Naive thymus-derived CD8-positive, alpha-beta T cell (primary cell): ENCODE data around the gene LRRTM3. TPM values are rescaled to one million over a fixed set of nuclear protein-coding genes. Genes with fewer than 3 reads are reported as not detected.

Experiments used
- ATAC-seq, 2 donors: fragments of 150-1000 bp; cut with Tn5 transposase in 1 of 2; sonication (Bioruptor Pico), chemical (Tn5 transposase) in 1 of 2; 1 replicate in 1 of 2; 2 replicates in 1 of 2; pipeline ENCODE4 v1.10.0; 2021; ENCODE audit warnings: mild to moderate bottlenecking in 2 of 2, moderate library complexity in 2 of 2
- POLR2A ChIA-PET: fragments of 350-600 bp; sonication (Branson Sonifier 250); formaldehyde crosslinking; loops from one replicate; lab custom pipeline; 2021; ENCODE audit warnings: antibody characterized with exemption; lab: Charles Lee
- DNase-seq, 10 donors: peaks; one replicate each; pipeline versions ENCODE4 v3.0.0 to v3.0.0-alpha.2; 2020 to 2022
- H3K27ac Mint-ChIP-seq, 10 donors: one replicate each; pipeline ENCODE4 v1.8.0; 2020 to 2022; ENCODE audit warnings: mild to moderate bottlenecking in 10 of 10, mixed read lengths in 10 of 10, moderate library complexity in 4 of 10, inconsistent platforms in 1 of 10
- H3K27me3 Mint-ChIP-seq, 5 donors: one replicate each; pipeline ENCODE4 v1.8.0; 2021 to 2022; ENCODE audit warnings: mixed read lengths in 5 of 5
- H3K36me3 Mint-ChIP-seq, 3 donors: one replicate each; pipeline ENCODE4 v1.8.0; 2020 to 2022; ENCODE audit warnings: mixed read lengths in 3 of 3, mild to moderate bottlenecking in 2 of 3, inconsistent platforms in 1 of 3
- H3K4me1 Mint-ChIP-seq, 4 donors: one replicate each; pipeline ENCODE4 v1.8.0; 2021 to 2022; ENCODE audit warnings: mixed read lengths in 4 of 4
- H3K4me3 Mint-ChIP-seq, 10 donors: one replicate each; pipeline ENCODE4 v1.8.0; 2020 to 2022; ENCODE audit warnings: mild to moderate bottlenecking in 10 of 10, mixed read lengths in 10 of 10, moderate library complexity in 6 of 10, inconsistent platforms in 1 of 10
- H3K9me3 Mint-ChIP-seq, 9 donors: one replicate each; pipeline ENCODE4 v1.8.0; 2020 to 2022; ENCODE audit warnings: mixed read lengths in 9 of 9, mild to moderate bottlenecking in 3 of 9, inconsistent platforms in 1 of 9, moderate library complexity in 1 of 9
- polyA plus RNA-seq, 3 donors: library from polyadenylated mRNA; unstranded; fragments of 300-500 nt; fragmentation: Illumina TruSeq; gene quantifications; one replicate each; pipeline ENCODE4 v1.2.3, GENCODE V29; 2021
- total RNA-seq, 8 experiments: library from RNA in 2 of 8; stranded (reverse) in 2 of 8; gene quantifications; one replicate each; pipeline ENCODE4 v1.2.3 and lab custom pipeline; 2021 to 2026

LRRTM3 gene
- total and polyA plus RNA-seq, 5 experiments from 2014 or later = not detected

DNA sequence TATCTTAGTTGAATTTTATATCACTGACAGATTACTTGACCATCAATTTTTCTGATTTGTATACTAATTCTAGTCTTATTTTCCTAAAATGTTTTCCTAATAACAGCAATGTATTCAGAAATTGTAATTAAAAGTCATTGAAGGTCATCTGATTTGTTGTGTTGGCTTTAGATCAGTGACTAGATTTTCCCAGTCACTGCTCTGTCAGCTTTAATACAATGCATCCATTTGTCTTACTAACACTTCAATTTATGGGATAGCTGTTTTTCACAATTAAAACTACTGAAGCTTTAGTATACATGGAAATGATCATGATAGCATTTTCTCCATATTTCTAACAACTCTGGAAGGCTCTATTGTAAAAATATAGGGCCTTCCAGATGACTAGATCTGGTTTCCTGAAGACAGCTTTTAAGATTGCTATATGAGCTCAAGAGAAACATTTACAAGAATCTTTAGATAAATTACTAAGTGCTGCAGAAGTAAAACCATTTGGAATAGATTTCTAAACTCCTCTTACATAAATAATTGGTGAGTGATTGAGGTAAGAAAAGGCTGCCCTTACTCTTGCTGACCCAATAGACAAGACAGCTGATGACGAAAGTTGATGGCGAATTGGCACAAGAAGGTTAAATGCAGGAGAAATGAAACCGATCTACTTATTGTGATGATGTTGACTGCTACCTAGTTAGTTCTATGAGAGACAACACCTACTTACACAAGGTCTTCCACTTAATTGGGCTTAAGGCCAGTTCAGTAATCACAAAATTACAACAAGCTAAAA lies 74.1 kb downstream of the LRRTM3 start:
- H3K27me3 Mint-ChIP-seq = no peaks in the 10 kb centered on the region
- no peak overlapping the region for H3K4me3 Mint-ChIP-seq
- DNase-seq (no peak), ATAC-seq (no peak)
- POLR2A ChIA-PET = no interaction called here
- H3K27ac Mint-ChIP-seq = no peak overlapping the region
- H3K36me3 Mint-ChIP-seq = no peaks in the 10 kb centered on the region
- peaks cover 0 to 8% (median 0%) of the 10 kb centered on the region in 9 donors for H3K9me3 Mint-ChIP-seq
- no peaks in the 10 kb centered on the region for H3K4me1 Mint-ChIP-seq

- DNase-seq = no peak
- no peak overlapping the region for H3K27ac Mint-ChIP-seq
- no peak overlapping the region for H3K4me3 Mint-ChIP-seq
- H3K4me1 Mint-ChIP-seq = no peaks in the 10 kb centered on the region
- peaks cover 0 to 6% (median 0%) of the 10 kb centered on the region in 5 donors for H3K27me3 Mint-ChIP-seq
- peaks cover 0 to 12% (median 0%) of the 10 kb centered on the region in 9 donors for H3K9me3 Mint-ChIP-seq
- no peaks in the 10 kb centered on the region for H3K36me3 Mint-ChIP-seq
- POLR2A ChIA-PET = no interaction called here
- no peak for ATAC-seq
Observed at GRCh38 chr10:67004690-67005089, 78.9 kb downstream of the LRRTM3 start.

GRCh38 chr10:67005981-67006380 lies 80.1 kb downstream of the LRRTM3 start:
- ATAC-seq = no peak
- Mint-ChIP-seq H3K4me1 (no peaks in the 10 kb centered on the region), H3K4me3 (no peak overlapping the region), H3K36me3 (no peaks in the 10 kb centered on the region), H3K9me3 (peaks cover 0 to 8% (median 0%) of the 10 kb centered on the region in 9 donors), H3K27me3 (peaks cover 0 to 9% (median 0%) of the 10 kb centered on the region in 5 donors), H3K27ac (no peak overlapping the region)
- POLR2A ChIA-PET = no interaction called here
- DNase-seq = no peak

- Mint-ChIP-seq H3K9me3 (peaks cover 0 to 11% (median 0%) of the 10 kb centered on the region in 9 donors), H3K27ac (no peak overlapping the region), H3K36me3 (no peaks in the 10 kb centered on the region), H3K27me3 (peaks cover 0 to 9% (median 0%) of the 10 kb centered on the region in 5 donors), H3K4me3 (no peak overlapping the region), H3K4me1 (no peaks in the 10 kb centered on the region)
- POLR2A ChIA-PET = interaction anchor here (0.6 kb wide), 1 partner anchor 334 kb away, joined by 4 read pairs; no protein-coding TSS in a partner anchor
- no peak for ATAC-seq
- DNase-seq = no peak
Observed at GRCh38 chr10:67011480-67011879, 85.6 kb downstream of the LRRTM3 start.

DNA sequence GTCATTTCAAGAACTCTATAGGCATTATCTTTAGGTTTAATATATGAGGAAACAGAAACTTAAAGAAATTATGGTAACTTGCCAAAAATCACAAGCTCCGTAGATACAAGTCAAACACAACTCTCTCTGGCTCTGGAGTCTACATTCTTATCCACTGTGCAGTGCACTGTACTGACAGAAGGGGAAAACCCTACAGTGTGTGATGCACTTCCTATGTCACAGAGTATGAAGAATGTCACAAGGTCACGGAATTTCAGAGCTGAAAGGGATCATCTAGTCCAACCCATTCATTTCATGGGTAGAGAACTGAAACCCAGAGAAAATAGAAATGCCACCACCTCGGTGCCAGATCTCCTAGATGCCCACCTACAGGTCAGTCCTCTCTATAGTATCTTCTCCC lies 86.1 kb downstream of the LRRTM3 start:
- POLR2A ChIA-PET = no interaction called here
- DNase-seq (no peak), ATAC-seq (no peak)
- Mint-ChIP-seq H3K4me3 (no peak overlapping the region), H3K27me3 (peaks cover 0 to 9% (median 0%) of the 10 kb centered on the region in 5 donors), H3K4me1 (no peaks in the 10 kb centered on the region), H3K27ac (no peak overlapping the region), H3K9me3 (peaks cover 0 to 11% (median 0%) of the 10 kb centered on the region in 9 donors), H3K36me3 (no peaks in the 10 kb centered on the region)

DNA sequence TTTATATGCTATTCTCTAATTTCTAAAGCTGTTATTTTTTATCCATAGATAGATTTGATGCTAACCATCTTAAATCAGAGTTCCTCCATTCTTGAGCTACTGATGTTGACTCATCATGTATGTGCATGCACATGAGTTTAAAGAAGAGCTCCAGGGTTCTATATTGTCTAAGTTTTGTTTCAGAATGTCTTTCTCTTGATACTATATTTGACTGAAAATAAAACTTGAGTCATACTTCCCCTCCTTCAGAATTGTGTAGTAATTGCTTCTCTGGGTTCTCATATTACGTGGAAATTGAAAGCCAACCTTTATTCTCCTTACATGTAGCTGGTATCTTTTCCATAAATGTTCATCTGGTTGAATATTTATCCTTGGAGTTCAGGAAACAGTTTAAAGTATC lies 89.4 kb downstream of the LRRTM3 start:
- no peaks in the 10 kb centered on the region for H3K36me3 Mint-ChIP-seq
- H3K9me3 Mint-ChIP-seq = peaks cover 0 to 11% (median 0%) of the 10 kb centered on the region in 9 donors
- no peak overlapping the region for H3K4me3 Mint-ChIP-seq
- no peak for ATAC-seq
- DNase-seq = no peak
- H3K27ac Mint-ChIP-seq = no peak overlapping the region
- POLR2A ChIA-PET = no interaction called here
- peaks cover 0 to 3% (median 0%) of the 10 kb centered on the region in 5 donors for H3K27me3 Mint-ChIP-seq
- H3K4me1 Mint-ChIP-seq = no peaks in the 10 kb centered on the region

DNA sequence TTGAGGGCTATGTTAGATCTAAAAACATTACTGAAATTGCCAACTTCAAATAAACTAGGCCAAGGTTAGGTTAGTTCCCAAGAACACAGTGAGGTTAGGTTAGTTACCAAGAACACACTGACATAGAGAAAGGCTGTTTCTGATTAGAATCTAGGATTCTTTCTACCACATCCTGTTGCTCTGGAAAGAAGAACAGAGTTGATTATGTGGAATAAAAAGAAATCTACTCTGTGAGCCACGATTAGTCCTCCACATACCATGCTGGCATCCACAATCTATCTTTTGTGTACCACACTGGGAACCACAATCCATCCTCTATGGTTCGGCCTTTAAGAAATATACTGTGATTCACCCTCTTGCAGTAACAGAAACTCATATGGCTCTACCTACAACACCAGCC lies 91.4 kb downstream of the LRRTM3 start:
- H3K4me1 Mint-ChIP-seq = no peaks in the 10 kb centered on the region
- DNase-seq (no peak), ATAC-seq (no peak)
- no peaks in the 10 kb centered on the region for H3K36me3 Mint-ChIP-seq
- H3K27ac Mint-ChIP-seq = no peak overlapping the region
- no peaks in the 10 kb centered on the region for H3K27me3 Mint-ChIP-seq
- POLR2A ChIA-PET = no interaction called here
- H3K9me3 Mint-ChIP-seq = peaks cover 0 to 11% (median 0%) of the 10 kb centered on the region in 9 donors
- H3K4me3 Mint-ChIP-seq = no peak overlapping the region

DNA sequence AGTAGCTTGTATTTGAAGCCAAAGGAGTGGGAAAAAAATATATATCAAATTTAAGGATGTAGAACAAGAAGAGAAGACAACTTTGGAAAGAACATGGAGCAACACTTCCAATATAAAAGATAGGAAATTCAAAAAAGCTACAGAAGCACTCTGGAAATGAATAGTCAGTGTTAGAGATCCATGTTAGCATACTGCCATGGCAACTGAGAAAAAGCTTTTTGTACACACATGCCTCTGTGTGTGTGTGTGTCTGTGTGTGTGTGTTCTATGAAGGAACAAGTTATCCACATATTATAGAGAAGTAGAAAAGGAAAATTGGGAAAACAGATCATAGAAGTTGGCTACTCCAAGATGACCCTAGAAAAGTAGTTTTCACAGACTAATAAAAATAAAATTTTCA lies 96.3 kb downstream of the LRRTM3 start:
- Mint-ChIP-seq H3K36me3 (no peaks in the 10 kb centered on the region), H3K27ac (no peak overlapping the region), H3K9me3 (peaks cover 0 to 16% (median 5%) of the 10 kb centered on the region in 9 donors), H3K4me3 (no peak overlapping the region), H3K27me3 (no peaks in the 10 kb centered on the region), H3K4me1 (no peaks in the 10 kb centered on the region)
- ATAC-seq = no peak
- DNase-seq = no peak
- POLR2A ChIA-PET = no interaction called here

DNA sequence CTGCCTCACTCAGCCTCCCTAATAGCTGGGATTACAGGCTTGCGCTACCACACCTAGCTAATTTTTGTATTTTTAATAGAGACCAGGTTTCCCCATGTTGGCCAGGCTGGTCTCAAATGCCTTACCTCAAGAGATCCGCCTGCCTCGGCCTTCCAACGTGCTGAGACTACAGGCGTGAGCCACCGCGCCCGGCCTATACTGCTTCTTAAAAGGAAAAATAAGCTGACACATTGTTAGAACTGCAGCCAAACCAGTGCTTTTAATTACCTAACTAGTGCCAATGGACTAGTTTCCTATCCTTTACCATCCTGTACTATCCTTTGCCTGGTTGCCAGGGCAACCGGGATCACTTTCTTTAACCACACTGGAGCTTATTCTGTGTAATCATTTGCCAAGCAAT lies 108.0 kb downstream of the LRRTM3 start:
- no peak overlapping the region for H3K4me3 Mint-ChIP-seq
- H3K27me3 Mint-ChIP-seq = peaks cover 0 to 2% (median 0%) of the 10 kb centered on the region in 5 donors
- ATAC-seq (no peak), DNase-seq (no peak)
- peaks cover 0 to 8% (median 0%) of the 10 kb centered on the region in 9 donors for H3K9me3 Mint-ChIP-seq
- H3K27ac Mint-ChIP-seq = no peak overlapping the region
- no peaks in the 10 kb centered on the region for H3K4me1 Mint-ChIP-seq
- H3K36me3 Mint-ChIP-seq = no peaks in the 10 kb centered on the region
- POLR2A ChIA-PET = no interaction called here

DNA sequence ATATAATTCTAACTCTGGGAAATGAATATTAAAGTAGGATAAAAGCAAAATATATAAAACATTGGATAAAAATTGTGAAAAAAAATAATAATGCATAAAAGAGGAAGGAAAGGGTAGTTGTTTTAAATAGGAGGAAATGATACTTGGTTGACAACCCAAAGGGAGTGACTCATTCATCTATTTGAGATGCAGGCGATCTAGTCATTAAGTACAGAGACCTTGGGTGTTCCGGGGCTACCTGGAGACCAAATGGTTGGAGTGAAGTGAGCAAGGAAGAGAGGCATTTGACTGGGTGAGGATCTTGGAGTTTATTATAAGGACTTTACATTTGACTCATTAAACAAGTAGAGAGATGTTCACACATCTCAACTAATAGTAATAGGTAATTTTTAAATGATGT lies 111.0 kb downstream of the LRRTM3 start:
- Mint-ChIP-seq H3K9me3 (peaks cover 0 to 8% (median 0%) of the 10 kb centered on the region in 9 donors), H3K36me3 (no peaks in the 10 kb centered on the region), H3K4me3 (no peak overlapping the region), H3K27ac (no peak overlapping the region), H3K4me1 (no peaks in the 10 kb centered on the region), H3K27me3 (peaks cover 0 to 2% (median 0%) of the 10 kb centered on the region in 5 donors)
- POLR2A ChIA-PET = no interaction called here
- DNase-seq (no peak), ATAC-seq (no peak)

GRCh38 chr10:67043041-67043440 lies 117.2 kb downstream of the LRRTM3 start:
- Mint-ChIP-seq H3K27ac (no peak overlapping the region), H3K4me1 (no peaks in the 10 kb centered on the region), H3K36me3 (no peaks in the 10 kb centered on the region), H3K4me3 (no peak overlapping the region), H3K27me3 (no peaks in the 10 kb centered on the region), H3K9me3 (peaks cover 0 to 2% (median 0%) of the 10 kb centered on the region in 9 donors)
- POLR2A ChIA-PET = no interaction called here
- DNase-seq (no peak), ATAC-seq (no peak)

DNA sequence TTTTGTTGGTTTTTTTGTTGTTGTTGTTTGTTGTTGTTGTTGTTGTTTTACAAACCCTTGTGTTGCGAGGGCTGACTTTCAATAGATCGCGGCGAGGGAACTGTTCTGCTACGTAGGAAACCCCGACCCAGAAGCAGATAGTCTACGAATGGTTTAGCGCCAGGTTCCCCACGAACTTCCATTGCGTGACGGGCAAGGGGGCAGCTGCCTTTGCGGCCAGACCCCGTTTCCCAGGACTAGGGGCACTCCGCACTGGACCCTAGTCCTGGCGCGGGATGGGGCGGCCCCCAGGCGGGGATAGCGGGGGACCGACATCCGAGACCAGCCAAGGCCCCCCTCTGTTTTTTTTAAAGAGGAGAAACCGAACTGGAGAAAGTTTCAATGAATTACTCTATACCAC lies 119.6 kb downstream of the LRRTM3 start:
- Mint-ChIP-seq H3K36me3 (no peaks in the 10 kb centered on the region), H3K4me1 (no peaks in the 10 kb centered on the region), H3K27ac (no peak overlapping the region), H3K27me3 (no peaks in the 10 kb centered on the region), H3K4me3 (no peak overlapping the region), H3K9me3 (peaks cover 0 to 2% (median 0%) of the 10 kb centered on the region in 9 donors)
- POLR2A ChIA-PET = no interaction called here
- ATAC-seq = no peak
- DNase-seq = peak in 1 of 10 donors; percentile 3

GRCh38 chr10:67046507-67046906 lies 120.7 kb downstream of the LRRTM3 start:
- Mint-ChIP-seq H3K4me3 (no peak overlapping the region), H3K27me3 (no peaks in the 10 kb centered on the region), H3K36me3 (no peaks in the 10 kb centered on the region), H3K27ac (no peak overlapping the region), H3K4me1 (no peaks in the 10 kb centered on the region), H3K9me3 (peaks cover 0 to 2% (median 0%) of the 10 kb centered on the region in 9 donors)
- no peak for ATAC-seq
- POLR2A ChIA-PET = no interaction called here
- no peak for DNase-seq
